Activated naive CD4-positive, alpha-beta T cell treated with anti-CD3 and anti-CD28 coated beads for 36 hours (primary cell): Measurements from ENCODE around the gene RASGRP1. TPM values are rescaled to one million over a fixed set of nuclear protein-coding genes. Genes with fewer than 3 reads are reported as not detected.

Source experiments
- CTCF ChIA-PET: fragments of 350-600 bp; sonication (Branson Sonifier 250); formaldehyde crosslinking; loops from one replicate; lab custom pipeline; 2021; ENCODE audit warnings: antibody characterized with exemption; lab: Charles Lee
- DNase-seq: peaks from one replicate; pipeline ENCODE4 v3.0.0-alpha.2; 2020
- H3K27ac Mint-ChIP-seq: one replicate; pipeline ENCODE4 v1.8.0; 2021; ENCODE audit warnings: mild to moderate bottlenecking, mixed read lengths
- H3K27me3 Mint-ChIP-seq: one replicate; pipeline ENCODE4 v1.8.0; 2021; ENCODE audit warnings: low read depth, mixed read lengths
- H3K36me3 Mint-ChIP-seq: one replicate; pipeline ENCODE4 v1.8.0; 2021; ENCODE audit warnings: low read depth, mixed read lengths
- H3K4me1 Mint-ChIP-seq: one replicate; pipeline ENCODE4 v1.8.0; 2021; ENCODE audit warnings: low read depth, mixed read lengths
- H3K4me3 Mint-ChIP-seq: one replicate; pipeline ENCODE4 v1.8.0; 2021; ENCODE audit warnings: mild to moderate bottlenecking, moderate library complexity, mixed read lengths
- H3K9me3 Mint-ChIP-seq: one replicate; pipeline ENCODE4 v1.8.0; 2021; ENCODE audit warnings: mixed read lengths
- intact Hi-C: fragments of 100-400 bp; cut with micrococcal nuclease; formaldehyde crosslinking; loops from one replicate; pipeline ENCODE4 v1.15.1; 2023
- total RNA-seq, 2 experiments: library from RNA; stranded (reverse); gene quantifications; one replicate each; pipeline ENCODE4 v1.2.3, GENCODE V29; 2021

RASGRP1 gene
- total RNA-seq, 2 experiments from 2014 or later = 44.2 to 44.9 TPM

- Mint-ChIP-seq H3K4me3 (peak overlapping the region; percentile 96), H3K4me1 (peaks cover 55% of the 10 kb centered on the region), H3K27ac (peak overlapping the region; percentile 98), H3K27me3 (no peaks in the 10 kb centered on the region), H3K36me3 (peaks cover 27% of the 10 kb centered on the region), H3K9me3 (peaks cover 2% of the 10 kb centered on the region)
- DNase-seq = peak; percentile 88
- intact Hi-C loops = loop anchor here (1.0 to 10.0 kb wide), 10 partner anchors 47 to 1221 kb away; partner anchors contain the start of genes FSIP1 and SPRED1
- CTCF ChIA-PET = interaction anchor here (0.6 to 9.6 kb wide), 52 partner anchors 9 to 1989 kb away, joined by 3 to 352 read pairs (median 4); no protein-coding TSS in a partner anchor
These were observed 693 bp downstream of the RASGRP1 start for GRCh38 chr15:38563723-38564519.

GRCh38 chr15:38562278-38562677 lies 2.3 kb downstream of the RASGRP1 start:
- intact Hi-C loops = loop anchor here (1.0 to 10.0 kb wide), 6 partner anchors 8 to 1223 kb away; partner anchors contain the start of genes FSIP1 and SPRED1
- peak; percentile 40 for DNase-seq
- Mint-ChIP-seq H3K36me3 (peaks cover 39% of the 10 kb centered on the region), H3K4me1 (peaks cover 70% of the 10 kb centered on the region), H3K27ac (peak overlapping the region; percentile 98), H3K4me3 (peak overlapping the region; percentile 96), H3K9me3 (no peaks in the 10 kb centered on the region), H3K27me3 (no peaks in the 10 kb centered on the region)
- CTCF ChIA-PET = interaction anchor here (0.7 to 9.6 kb wide), 6 partner anchors 16 to 129 kb away, joined by 3 to 352 read pairs (median 12); no protein-coding TSS in a partner anchor

GRCh38 chr15:38560456-38560926 lies 4.1 kb downstream of the RASGRP1 start:
- peaks cover 75% of the 10 kb centered on the region for H3K4me1 Mint-ChIP-seq
- DNase-seq = peak; percentile 63
- peak overlapping the region; percentile 98 for H3K27ac Mint-ChIP-seq
- H3K9me3 Mint-ChIP-seq = no peaks in the 10 kb centered on the region
- no peaks in the 10 kb centered on the region for H3K27me3 Mint-ChIP-seq
- peak overlapping the region; percentile 71 for H3K4me3 Mint-ChIP-seq
- intact Hi-C loops = loop anchor here (1.0 to 10.0 kb wide), 8 partner anchors 52 to 1224 kb away; partner anchors contain the start of genes FSIP1 and SPRED1
- peaks cover 47% of the 10 kb centered on the region for H3K36me3 Mint-ChIP-seq
- CTCF ChIA-PET = interaction anchor here (0.9 to 9.6 kb wide), 9 partner anchors 9 to 131 kb away, joined by 3 to 352 read pairs (median 5); no protein-coding TSS in a partner anchor

- H3K36me3 Mint-ChIP-seq = peaks cover 54% of the 10 kb centered on the region
- CTCF ChIA-PET = interaction anchor here (0.9 to 9.6 kb wide), 8 partner anchors 8 to 131 kb away, joined by 3 to 352 read pairs (median 6); no protein-coding TSS in a partner anchor
- no peaks in the 10 kb centered on the region for H3K27me3 Mint-ChIP-seq
- H3K27ac Mint-ChIP-seq = peak overlapping the region; percentile 98
- H3K4me1 Mint-ChIP-seq = peaks cover 79% of the 10 kb centered on the region
- peak; percentile 35 for DNase-seq
- no peaks in the 10 kb centered on the region for H3K9me3 Mint-ChIP-seq
- peak overlapping the region; percentile 71 for H3K4me3 Mint-ChIP-seq
- intact Hi-C loops = loop anchor here (1.0 to 10.0 kb wide), 10 partner anchors 51 to 1485 kb away; partner anchors contain the start of genes FSIP1 and SPRED1
These were observed 4.8 kb downstream of the RASGRP1 start for GRCh38 chr15:38559636-38560307.

- H3K4me1 Mint-ChIP-seq = peaks cover 85% of the 10 kb centered on the region
These were observed 5.5 kb downstream of the RASGRP1 start for GRCh38 chr15:38559131-38559530.

GRCh38 chr15:38558372-38559059 lies 6.1 kb downstream of the RASGRP1 start:
- H3K36me3 Mint-ChIP-seq = peaks cover 53% of the 10 kb centered on the region
- peak overlapping the region; percentile 64 for H3K4me3 Mint-ChIP-seq
- H3K27me3 Mint-ChIP-seq = no peaks in the 10 kb centered on the region
- no peaks in the 10 kb centered on the region for H3K9me3 Mint-ChIP-seq
- intact Hi-C loops = loop anchor here (10.0 kb wide), 2 partner anchors 494 to 1486 kb away; no protein-coding TSS in a partner anchor
- peaks cover 91% of the 10 kb centered on the region for H3K4me1 Mint-ChIP-seq
- CTCF ChIA-PET = interaction anchor here (1.0 to 9.6 kb wide), 2 partner anchors 111 to 133 kb away, joined by 3 to 352 read pairs; no protein-coding TSS in a partner anchor
- peak overlapping the region; percentile 98 for H3K27ac Mint-ChIP-seq
- DNase-seq = no peak

More at GRCh38 chr15:38559131-38559530, 5.5 kb downstream of the RASGRP1 start:
- peaks cover 54% of the 10 kb centered on the region for H3K36me3 Mint-ChIP-seq
- H3K4me3 Mint-ChIP-seq = peak overlapping the region; percentile 71
- intact Hi-C loops = loop anchor here (10.0 kb wide), 2 partner anchors 494 to 1486 kb away; no protein-coding TSS in a partner anchor
- no peak for DNase-seq
- no peaks in the 10 kb centered on the region for H3K27me3 Mint-ChIP-seq
- CTCF ChIA-PET = interaction anchor here (0.9 to 9.6 kb wide), 3 partner anchors 26 to 132 kb away, joined by 3 to 352 read pairs (median 4); no protein-coding TSS in a partner anchor
- H3K27ac Mint-ChIP-seq = peak overlapping the region; percentile 98
- H3K9me3 Mint-ChIP-seq = no peaks in the 10 kb centered on the region

- CTCF ChIA-PET = no interaction called here
- peak; percentile 42 for DNase-seq
- no peaks in the 10 kb centered on the region for H3K27me3 Mint-ChIP-seq
- peak overlapping the region; percentile 98 for H3K27ac Mint-ChIP-seq
- H3K4me1 Mint-ChIP-seq = peaks cover 97% of the 10 kb centered on the region
- peaks cover 54% of the 10 kb centered on the region for H3K36me3 Mint-ChIP-seq
- H3K4me3 Mint-ChIP-seq = peak overlapping the region; percentile 58
- no peaks in the 10 kb centered on the region for H3K9me3 Mint-ChIP-seq
- intact Hi-C loops = loop anchor here (10.0 kb wide), 2 partner anchors 493 to 1487 kb away; no protein-coding TSS in a partner anchor
These were observed 6.7 kb downstream of the RASGRP1 start for GRCh38 chr15:38557921-38558320.

- Mint-ChIP-seq H3K4me3 (peak overlapping the region; percentile 46), H3K4me1 (peaks cover 94% of the 10 kb centered on the region), H3K27me3 (no peaks in the 10 kb centered on the region), H3K27ac (peak overlapping the region; percentile 92), H3K36me3 (peaks cover 50% of the 10 kb centered on the region), H3K9me3 (no peaks in the 10 kb centered on the region)
- DNase-seq = peak; percentile 56
- CTCF ChIA-PET = interaction anchor here (1.2 to 4.4 kb wide), 3 partner anchors 8 to 135 kb away, joined by 4 to 22 read pairs (median 7); partner anchors contain the start of gene RASGRP1
- intact Hi-C loops = loop anchor here (1.0 to 10.0 kb wide), 4 partner anchors 12 to 1489 kb away; no protein-coding TSS in a partner anchor
These were observed 8.8 kb downstream of the RASGRP1 start for GRCh38 chr15:38555686-38556334.

GRCh38 chr15:38554354-38554753 lies 10.3 kb downstream of the RASGRP1 start:
- Mint-ChIP-seq H3K9me3 (no peaks in the 10 kb centered on the region), H3K4me1 (peaks cover 90% of the 10 kb centered on the region), H3K27me3 (no peaks in the 10 kb centered on the region), H3K27ac (peak overlapping the region; percentile 92), H3K4me3 (no peak overlapping the region), H3K36me3 (peaks cover 46% of the 10 kb centered on the region)
- DNase-seq = peak; percentile 72
- CTCF ChIA-PET = interaction anchor here (0.8 to 4.4 kb wide), 4 partner anchors 10 to 134 kb away, joined by 3 to 22 read pairs (median 4); partner anchors contain the start of genes FAM98B and RASGRP1
- intact Hi-C loops = loop anchor here (1.0 to 10.0 kb wide), 4 partner anchors 8 to 1490 kb away; no protein-coding TSS in a partner anchor

GRCh38 chr15:38553071-38553470 lies 11.5 kb downstream of the RASGRP1 start:
- H3K27ac Mint-ChIP-seq = peak overlapping the region; percentile 48
- CTCF ChIA-PET = interaction anchor here (0.9 to 4.4 kb wide), 9 partner anchors 11 to 147 kb away, joined by 3 to 22 read pairs (median 4); partner anchors contain the start of gene RASGRP1
- H3K4me3 Mint-ChIP-seq = no peak overlapping the region
- no peaks in the 10 kb centered on the region for H3K27me3 Mint-ChIP-seq
- no peaks in the 10 kb centered on the region for H3K9me3 Mint-ChIP-seq
- peaks cover 90% of the 10 kb centered on the region for H3K4me1 Mint-ChIP-seq
- intact Hi-C loops = loop anchor here (10.0 kb wide), 2 partner anchors 488 to 1492 kb away; no protein-coding TSS in a partner anchor
- DNase-seq = no peak
- H3K36me3 Mint-ChIP-seq = peaks cover 42% of the 10 kb centered on the region
